Keratinocyte (primary cell): ENCODE results near the gene ZBTB40. TPM values are rescaled to one million over a fixed set of nuclear protein-coding genes. Genes with fewer than 3 reads are reported as not detected.

ENCODE experiments used
- DNase-seq: peaks from one replicate; pipeline ENCODE4 v3.0.0-alpha.2; 2011; ENCODE audit warnings: low read depth, missing footprints, low spot score
- FAIRE-seq: peaks from 2 replicates; lab custom pipeline; 2011; peaks lifted over from hg19 to GRCh38; lab: Jason Lieb, UNC
- H2AFZ ChIP-seq: 2 replicates; pipeline ENCODE4 v1.6.0; 2012; ENCODE audit warnings: low read length, control low read depth, inconsistent platforms; ENCODE audit not compliant: control insufficient read depth
- H3K27ac ChIP-seq: 2 replicates; pipeline ENCODE4 v1.5.1; 2011; ENCODE audit warnings: low read length; ENCODE audit not compliant: control insufficient read depth, insufficient read depth
- H3K27me3 ChIP-seq: 3 replicates; pipeline ENCODE4 v1.6.0; 2011; ENCODE audit warnings: low read length; ENCODE audit not compliant: control insufficient read depth, insufficient read depth; ENCODE audit errors: extremely low read depth
- H3K36me3 ChIP-seq, 2 experiments: 2 replicates in 1 of 2; 3 replicates in 1 of 2; pipeline ENCODE4 v1.5.1; 2011; ENCODE audit warnings: low read length in 2 of 2, mild to moderate bottlenecking in 1 of 2; ENCODE audit not compliant: control insufficient read depth in 2 of 2, insufficient read depth in 2 of 2; ENCODE audit errors: extremely low read depth in 1 of 2
- H3K4me1 ChIP-seq: 3 replicates; pipeline ENCODE4 v1.5.1; 2011; ENCODE audit warnings: low read length; ENCODE audit not compliant: control insufficient read depth, insufficient read depth; ENCODE audit errors: extremely low read depth
- H3K4me2 ChIP-seq: 3 replicates; pipeline ENCODE4 v1.6.0; 2011; ENCODE audit warnings: low read depth, low read length; ENCODE audit not compliant: control insufficient read depth, insufficient read depth; ENCODE audit errors: extremely low read depth
- H3K4me3 ChIP-seq, 3 experiments: fragments of 200-600 bp in 1 of 3; sonication (generic) in 1 of 3; 2 replicates in 2 of 3; 3 replicates in 1 of 3; pipeline ENCODE4 v1.5.1; 2011 to 2016; ENCODE audit warnings: low read length in 3 of 3, mild to moderate bottlenecking in 3 of 3, control low read depth in 2 of 3, inconsistent platforms in 1 of 3, low read depth in 1 of 3, mixed read lengths in 1 of 3, mixed run types in 1 of 3, moderate library complexity in 1 of 3; ENCODE audit not compliant: control insufficient read depth in 2 of 3, insufficient read depth in 2 of 3; ENCODE audit errors: extremely low read depth in 1 of 3
- H3K79me2 ChIP-seq: 2 replicates; pipeline ENCODE4 v1.6.0; 2012; ENCODE audit warnings: low read length; ENCODE audit not compliant: control insufficient read depth, insufficient read depth
- H3K9ac ChIP-seq: 3 replicates; pipeline ENCODE4 v1.6.0; 2011; ENCODE audit warnings: low read length; ENCODE audit not compliant: control insufficient read depth, insufficient read depth; ENCODE audit errors: extremely low read depth
- H3K9me1 ChIP-seq: 3 replicates; pipeline ENCODE4 v1.6.0; 2011; ENCODE audit warnings: low read length; ENCODE audit not compliant: control insufficient read depth, insufficient read depth; ENCODE audit errors: extremely low read depth
- H3K9me3 ChIP-seq: 2 replicates; pipeline ENCODE4 v1.5.1; 2012; ENCODE audit warnings: low read depth, low read length; ENCODE audit not compliant: control insufficient read depth
- H4K20me1 ChIP-seq: 3 replicates; pipeline ENCODE4 v1.6.0; 2011; ENCODE audit warnings: low read length; ENCODE audit not compliant: control insufficient read depth, insufficient read depth; ENCODE audit errors: extremely low read depth
- CTCF ChIP-seq, 3 experiments: IDR thresholded peaks in 1 of 3; conservative IDR thresholded peaks in 1 of 3; optimal IDR thresholded peaks in 1 of 3; 2 replicates in 2 of 3; 3 replicates in 1 of 3; pipeline versions ENCODE3 to v1.5.1; 2011; ENCODE audit warnings: low read length in 3 of 3, mild to moderate bottlenecking in 3 of 3, moderate library complexity in 2 of 3, control low read depth in 1 of 3, inconsistent platforms in 1 of 3; ENCODE audit not compliant: insufficient read depth in 2 of 3; ENCODE audit errors: extremely low read depth in 1 of 3
- EZH2 ChIP-seq: IDR thresholded peaks from one replicate; pipeline ENCODE4 v1.6.1; 2012; ENCODE audit warnings: inconsistent platforms, mild to moderate bottlenecking, low read length, moderate library complexity
- dilution Hi-C: fragments of 300-500 bp; cut with MboI; formaldehyde crosslinking; loops from one replicate; pipeline ENCODE4 v1.7.0; 2020; ENCODE audit warnings: low sequenced_read_pairs; ENCODE audit not compliant: extremely low pct_ligation_motif_present
- polyA plus RNA-seq, 5 experiments: library from polyadenylated mRNA; depleted of rRNA in 3 of 5; stranded (reverse) in 3 of 5; stranded (forward) in 1 of 5; unstranded in 1 of 5; fragments of >200 nt; gene quantifications; 1 replicate in 1 of 5; 2 replicates in 3 of 5; 3 replicates in 1 of 5; pipeline versions ENCODE4 v1.2.1 to v1.2.3, GENCODE V29; 2011 to 2012; ENCODE audit warnings: missing spikeins in 2 of 5, low read depth in 1 of 5, low replicate concordance in 1 of 5

The ZBTB40 gene
- polyA plus RNA-seq, 1 donor (not counting 4 experiments of a cell fraction or from before 2014, with no cell fraction given), result 5.0 TPM

- DNase-seq (peak; percentile 15), FAIRE-seq (peak; percentile 85)
- peak overlapping the region; percentile 15 for H3K4me2 ChIP-seq
- H3K36me3 ChIP-seq, result no peaks in the 10 kb centered on the region
- no peak overlapping the region for H3K9ac ChIP-seq
- dilution Hi-C loops, result no loop called here
- no peaks in the 10 kb centered on the region for H3K79me2 ChIP-seq
- H3K27me3 ChIP-seq, result peaks cover 47% of the 10 kb centered on the region
- H3K9me1 ChIP-seq, result no peaks in the 10 kb centered on the region
- H3K4me3 ChIP-seq, result no peak overlapping the region
- no peak overlapping the region for H3K27ac ChIP-seq
- TF ChIP-seq EZH2 (no peak), CTCF (optimal IDR thresholded peaks at IDR 0.05 in 1 of 3, IDR thresholded peaks at IDR 0.05 in 1 of 3, conservative IDR thresholded peaks at IDR 0.05 in 1 of 3; ENCODE audit: extremely low read depth in 1 of 3, insufficient read depth in 2 of 3, low read length in 3 of 3) (no peak)
- no peak overlapping the region for H2AFZ ChIP-seq
- H4K20me1 ChIP-seq, result no peaks in the 10 kb centered on the region
- no peaks in the 10 kb centered on the region for H3K9me3 ChIP-seq
- H3K4me1 ChIP-seq, result peaks cover 13% of the 10 kb centered on the region
Measured at GRCh38 chr1:22557341-22557950, 105.8 kb downstream of the ZBTB40 start.

GRCh38 chr1:22562584-22563583 is 111.2 kb downstream of the ZBTB40 start, which contains the start of gene EPHA8:
Gene EPHA8 (plus strand): TSS chr1:22563489. CDS start chr1:22563636, 147 bp downstream.
- no peak within 1 kb of the TSS for H2AFZ ChIP-seq
- no peak within 1 kb of the TSS for H3K9ac ChIP-seq
- H3K4me3 ChIP-seq, result peak within 1 kb of the TSS in 1 of 3 experiments; percentile 20
- no peaks in the 10 kb centered on the region for H3K36me3 ChIP-seq
- H3K4me2 ChIP-seq, result no peak within 1 kb of the TSS
- no peaks in the 10 kb centered on the region for H3K4me1 ChIP-seq
- dilution Hi-C loops, result no loop called here
- H3K9me3 ChIP-seq, result no peaks in the 10 kb centered on the region
- TF ChIP-seq CTCF (optimal IDR thresholded peaks at IDR 0.05 in 1 of 3, IDR thresholded peaks at IDR 0.05 in 1 of 3, conservative IDR thresholded peaks at IDR 0.05 in 1 of 3; ENCODE audit: extremely low read depth in 1 of 3, insufficient read depth in 2 of 3, low read length in 3 of 3) (no peak), EZH2 (peak; percentile 95)
- H4K20me1 ChIP-seq, result no peaks in the 10 kb centered on the region
- no peak within 1 kb of the TSS for H3K27ac ChIP-seq
- FAIRE-seq (no peak), DNase-seq (no peak)
- peaks cover 54% of the 10 kb centered on the region for H3K27me3 ChIP-seq
- H3K79me2 ChIP-seq, result no peaks in the 10 kb centered on the region
- H3K9me1 ChIP-seq, result no peaks in the 10 kb centered on the region
